SHP77 (cell line): ENCODE results near the gene IFI6.
"Not testable (repeated sequence)": the region's sequence is repeated elsewhere in the genome, so short reads cannot be mapped to it uniquely, and the experiment has no call there.

ENCODE experiments used
- DNase-seq, 2 experiments: peaks; one replicate each; lab custom pipeline; 2025; lab: John Stamatoyannopoulos, UW

The IFI6 gene

DNA sequence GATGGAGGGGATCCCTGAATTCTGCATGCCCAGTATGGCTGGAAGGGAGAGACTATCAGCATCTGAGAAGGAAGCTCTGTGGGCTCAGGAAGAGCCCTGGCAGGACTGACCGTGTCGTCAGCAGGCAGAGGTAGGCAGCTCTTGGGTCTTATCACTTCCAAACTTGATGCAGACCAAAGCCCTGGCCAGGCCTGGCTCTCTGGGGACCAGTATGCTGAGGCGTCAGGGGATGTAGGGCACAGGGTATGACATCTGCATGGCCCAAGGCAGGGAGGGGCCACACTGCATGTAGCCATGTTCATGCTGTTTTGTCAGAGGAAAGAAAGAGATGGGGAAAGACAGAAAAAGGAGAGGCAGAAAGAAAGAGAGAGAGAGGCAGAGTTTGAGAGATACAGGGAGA lies 43.3 kb downstream of the IFI6 start:
- no peak for DNase-seq

DNA sequence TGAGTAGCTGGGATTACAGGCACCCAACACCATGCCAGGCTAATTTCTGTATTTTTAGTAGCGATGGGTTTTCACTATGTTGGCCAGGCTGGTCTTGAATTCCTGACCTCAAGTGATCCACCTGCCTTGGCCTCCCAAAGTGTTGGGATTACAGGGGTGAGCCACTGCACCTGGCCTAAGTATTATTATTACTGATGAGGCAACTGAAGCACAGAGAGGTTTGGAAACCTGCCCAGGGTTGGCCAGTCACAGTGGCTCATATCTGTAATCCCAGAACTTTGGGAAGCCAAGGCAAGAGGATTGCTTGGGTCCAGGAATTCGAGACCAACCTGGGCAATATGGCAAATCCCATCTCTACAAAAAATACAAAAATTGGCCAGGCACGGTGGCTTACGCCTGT lies 44.3 kb downstream of the IFI6 start:
- DNase-seq: not testable (repeated sequence)

DNA sequence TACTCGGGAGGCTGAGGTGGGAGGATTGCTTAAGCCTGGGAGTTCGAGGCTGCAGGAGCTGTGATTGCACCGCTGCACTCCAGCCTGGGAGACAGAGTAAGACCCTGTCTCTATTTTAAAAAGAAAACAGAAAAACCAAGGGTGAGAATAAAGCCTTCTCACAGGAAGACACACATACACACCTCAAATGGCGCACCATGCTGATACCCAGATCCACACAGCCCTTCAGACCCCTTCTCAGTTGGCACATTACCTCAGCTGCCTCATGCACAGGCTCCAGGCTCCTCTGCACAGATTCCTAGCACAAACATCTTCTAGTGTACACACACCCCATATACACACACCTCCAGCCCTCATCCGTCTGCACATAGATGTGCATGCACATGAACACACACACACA lies 44.9 kb downstream of the IFI6 start:
- DNase-seq: no peak

DNA sequence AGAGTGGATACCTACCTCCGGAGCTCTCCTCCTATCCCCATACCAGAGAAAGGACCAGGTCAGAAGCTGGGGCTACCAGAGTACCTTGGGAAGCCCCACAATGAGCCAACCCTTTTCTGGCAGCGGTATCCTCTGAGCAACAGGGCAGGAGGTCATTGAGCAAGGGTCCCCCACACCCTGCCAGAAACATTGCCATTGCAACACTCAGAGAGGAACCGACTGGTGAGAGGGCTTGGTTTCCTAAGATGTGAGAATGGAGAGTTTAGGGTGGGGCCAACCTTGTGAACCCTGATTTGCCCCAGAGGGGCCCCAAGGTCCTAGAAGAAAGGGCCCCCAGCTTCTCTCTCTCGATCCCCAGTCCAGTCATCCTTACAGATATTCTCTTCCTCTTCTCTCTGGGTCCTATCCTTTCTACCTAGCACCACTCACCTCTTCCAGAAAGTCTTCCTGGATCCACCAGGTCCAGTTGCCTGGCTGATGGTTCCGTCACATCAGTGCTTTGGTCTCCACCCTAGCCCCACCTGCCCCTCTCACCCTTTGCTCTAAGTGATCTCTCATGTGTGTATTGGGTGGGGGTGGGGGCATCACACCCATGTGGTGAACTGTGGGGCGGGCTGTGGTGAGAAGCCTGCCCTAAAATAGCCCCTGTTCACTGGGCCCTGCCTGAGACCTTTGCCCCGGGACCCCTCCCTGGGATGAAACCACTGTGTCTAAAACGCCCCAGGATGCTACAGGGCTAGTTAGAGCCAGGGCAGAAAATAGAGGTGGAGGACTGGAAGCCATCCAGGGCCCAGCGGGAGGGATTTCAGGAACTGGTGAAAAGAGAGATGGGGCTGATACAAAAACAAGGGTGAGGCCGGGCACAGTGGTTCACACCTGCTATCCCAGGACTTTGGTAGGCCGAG lies 45.7 kb downstream of the IFI6 start:
- DNase-seq: no peak

DNA sequence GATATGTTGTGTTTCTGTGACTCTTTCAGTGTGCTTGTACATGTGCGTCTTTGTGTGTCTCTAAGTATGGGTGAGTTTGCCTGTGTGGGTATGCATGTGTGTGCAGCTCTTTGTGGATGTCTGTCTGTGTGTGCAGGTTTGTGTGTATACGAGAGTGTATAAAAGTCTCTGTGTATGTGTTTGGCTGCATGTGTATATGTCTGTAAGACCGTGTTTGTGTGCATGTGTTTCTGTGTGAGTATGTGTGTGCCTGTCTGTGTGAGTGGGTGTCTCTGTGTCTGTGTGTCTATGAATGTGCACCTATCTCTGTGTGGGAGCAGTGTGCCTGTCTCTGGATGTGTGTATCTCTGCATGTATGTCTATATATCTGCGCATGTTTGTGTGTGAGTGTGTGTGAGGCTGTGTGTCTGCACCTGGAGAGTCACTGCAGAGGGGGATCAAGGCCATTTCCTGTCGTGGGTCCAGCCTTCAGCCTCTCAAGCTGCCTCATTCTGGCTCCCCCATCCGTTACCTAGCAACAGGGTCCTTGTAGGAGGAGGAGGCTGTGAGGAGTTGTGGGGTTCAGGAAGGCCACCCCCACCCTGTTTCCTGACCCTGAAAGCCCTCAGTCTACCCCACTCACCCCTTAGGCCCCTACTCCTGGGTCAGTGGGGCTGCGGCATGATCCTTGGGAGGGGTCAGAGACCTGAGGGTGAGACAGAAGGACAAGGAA lies 47.4 kb downstream of the IFI6 start:
- peak in 1 of 2 experiments; percentile 19 for DNase-seq

DNA sequence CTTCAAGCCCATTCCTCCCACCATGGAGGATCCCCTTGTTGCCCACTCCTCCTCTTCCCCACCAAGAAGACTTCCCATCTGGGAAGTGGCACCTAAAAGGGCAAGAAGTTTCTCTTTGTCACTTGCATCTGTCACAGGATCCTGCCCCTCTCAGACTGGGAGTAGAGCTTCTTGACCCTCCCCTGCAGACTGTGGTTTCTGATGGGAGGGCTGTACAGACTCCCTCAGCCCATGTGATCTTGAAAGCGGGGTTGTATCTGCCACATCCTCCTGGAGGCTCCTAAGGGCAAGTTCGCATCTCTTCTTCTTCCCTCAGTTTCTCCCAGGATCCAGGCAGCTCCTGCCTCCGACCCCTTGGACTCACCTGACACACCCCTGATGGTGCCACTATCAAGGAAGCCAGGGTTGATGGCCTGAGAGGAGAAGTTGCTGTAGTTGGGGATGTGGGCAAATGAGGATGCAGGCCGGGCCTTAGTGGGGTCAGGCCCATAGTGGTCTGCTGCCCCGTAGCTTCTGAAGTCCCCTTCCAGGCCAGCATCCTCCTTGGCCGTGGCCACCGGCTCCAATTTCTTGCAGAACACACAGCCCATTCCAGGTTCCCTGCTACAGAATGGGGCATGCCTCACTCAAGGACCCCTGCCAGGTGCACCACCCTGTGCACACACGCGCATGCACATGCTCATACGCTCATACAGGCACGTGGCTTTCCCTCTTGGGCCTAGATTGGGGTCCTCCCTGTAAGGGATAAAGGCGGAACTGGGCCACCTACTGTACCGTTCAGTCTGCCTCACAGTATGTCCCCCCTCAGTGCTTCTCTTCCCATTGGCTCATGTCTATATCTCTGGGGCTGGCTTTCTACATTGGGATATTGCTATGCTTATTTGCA lies 48.4 kb downstream of the IFI6 start:
- DNase-seq: no peak

DNA sequence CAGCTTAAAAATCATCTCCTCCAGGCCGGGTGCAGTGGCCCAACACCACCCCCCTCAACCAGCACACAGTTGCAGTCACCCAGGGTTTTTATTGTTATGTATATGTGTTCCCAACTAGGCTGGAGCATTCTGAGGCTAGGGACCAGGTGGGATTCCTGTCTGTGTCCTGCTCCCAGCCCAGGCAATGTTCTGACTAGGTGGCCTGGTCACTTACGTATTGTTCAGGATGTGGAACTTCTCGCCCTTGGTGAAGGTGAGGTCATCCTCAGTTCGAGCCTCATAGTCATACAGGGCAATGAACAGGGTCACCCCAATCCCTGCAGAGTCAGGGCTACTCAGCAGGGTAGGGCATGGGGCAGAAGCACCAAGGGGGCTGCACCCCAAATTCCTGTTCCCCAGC lies 49.2 kb downstream of the IFI6 start:
- DNase-seq: no peak

DNA sequence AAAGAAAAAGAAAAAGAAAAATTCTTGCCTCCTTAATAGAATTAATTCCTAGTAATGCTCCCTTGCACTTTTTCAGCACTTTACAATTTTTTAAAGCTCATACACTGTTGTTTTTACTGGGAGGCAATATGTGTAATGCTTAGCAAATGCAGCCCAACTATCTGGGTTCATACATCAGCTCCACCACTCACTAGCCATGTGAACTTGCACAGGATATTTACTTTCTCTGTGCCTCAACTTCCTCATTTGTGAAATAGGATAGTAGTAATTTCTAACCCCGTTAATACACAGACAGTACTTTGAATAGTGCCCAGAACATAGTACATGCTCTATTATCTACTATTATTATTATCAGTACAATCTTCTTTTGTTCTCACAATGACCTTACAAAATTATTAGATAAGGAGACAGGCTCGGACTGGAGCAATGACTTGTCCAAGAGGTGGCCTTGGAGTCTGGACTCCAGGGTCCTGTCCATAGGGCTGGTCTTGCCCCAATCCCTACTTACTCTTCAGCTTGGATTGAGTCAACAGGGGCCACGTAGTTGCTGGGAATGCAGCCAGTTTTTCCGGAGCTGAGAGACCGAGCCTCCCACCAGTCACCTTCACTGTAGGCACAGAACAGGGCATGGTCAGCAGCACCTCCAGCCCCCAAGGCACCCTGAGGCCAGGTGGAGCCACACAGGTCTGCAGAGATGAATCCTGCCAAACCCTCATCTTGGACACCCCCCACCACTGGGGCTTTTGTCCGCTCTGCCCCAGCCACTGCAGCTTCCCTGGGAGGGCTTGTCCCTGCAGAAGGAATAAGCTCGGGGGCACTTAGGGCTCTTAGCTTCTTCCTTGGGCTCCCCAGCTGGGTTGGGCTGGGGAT lies 50.7 kb downstream of the IFI6 start:
- DNase-seq: peak in 1 of 2 experiments; percentile 11

DNA sequence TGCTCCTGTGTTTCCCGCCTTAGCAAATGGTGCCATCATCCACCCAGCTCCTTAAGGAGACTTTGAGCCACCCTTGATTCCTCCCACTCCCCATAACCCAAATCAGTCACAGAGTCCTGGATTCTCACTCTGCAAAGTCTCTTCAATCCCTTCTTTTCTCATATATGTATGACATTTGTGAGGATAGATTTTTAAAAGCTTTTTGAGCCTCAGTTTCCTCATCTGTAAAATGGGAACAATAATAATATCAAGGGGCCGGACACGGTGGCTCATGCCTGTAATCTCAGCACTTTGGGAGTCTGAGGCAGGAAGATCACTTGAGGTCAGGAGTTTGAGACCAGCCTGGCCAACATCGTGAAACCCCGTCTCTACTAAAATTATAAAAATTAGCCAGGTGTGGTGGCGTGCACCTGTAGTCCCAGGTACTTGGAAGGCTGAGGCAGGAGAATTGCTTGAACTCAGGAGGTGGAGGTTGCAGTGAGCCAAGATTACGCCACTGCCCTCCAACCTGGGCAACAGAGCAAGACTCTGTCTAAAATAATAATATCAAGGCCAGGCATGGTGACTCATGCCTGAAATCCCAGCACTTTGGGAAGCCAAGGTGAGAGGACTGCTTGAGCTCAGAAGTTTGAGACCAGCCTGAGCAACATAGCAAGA lies 52.1 kb downstream of the IFI6 start:
- DNase-seq: not testable (repeated sequence)

DNA sequence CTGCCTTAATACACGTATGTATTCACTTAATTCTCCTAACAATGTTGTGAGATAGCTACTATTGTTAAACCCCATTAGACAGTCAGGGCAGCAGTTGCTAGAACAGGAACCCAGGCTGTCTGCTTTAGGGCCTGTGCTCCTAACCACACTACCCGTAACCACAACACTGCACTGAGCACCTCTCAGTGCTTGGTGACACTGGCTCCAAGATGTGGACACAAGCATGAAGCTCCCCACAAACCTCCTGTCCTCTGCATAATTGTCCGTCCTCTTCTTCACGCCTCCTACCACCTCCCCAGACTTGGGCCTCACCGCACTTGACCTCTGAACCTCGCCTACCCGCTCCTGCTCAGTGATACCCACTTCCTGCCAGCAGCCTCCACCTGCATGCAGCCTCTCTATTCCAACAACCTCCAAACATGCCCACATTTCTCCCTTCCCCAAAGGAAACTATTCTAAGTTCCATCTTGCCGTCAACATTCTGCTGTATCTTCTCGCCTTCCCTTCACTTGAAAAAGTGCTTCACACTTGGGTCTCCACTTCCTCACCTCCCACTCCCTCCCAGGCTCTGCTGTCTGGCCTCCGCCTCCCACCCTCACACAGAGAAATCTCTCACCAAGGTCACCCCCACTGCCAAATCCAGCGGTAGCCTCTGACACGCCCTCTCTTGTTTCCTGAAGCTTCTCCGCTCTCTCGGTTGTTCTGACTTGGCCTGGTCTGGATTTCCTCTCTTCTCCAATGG lies 53.5 kb downstream of the IFI6 start:
- no peak for DNase-seq

DNA sequence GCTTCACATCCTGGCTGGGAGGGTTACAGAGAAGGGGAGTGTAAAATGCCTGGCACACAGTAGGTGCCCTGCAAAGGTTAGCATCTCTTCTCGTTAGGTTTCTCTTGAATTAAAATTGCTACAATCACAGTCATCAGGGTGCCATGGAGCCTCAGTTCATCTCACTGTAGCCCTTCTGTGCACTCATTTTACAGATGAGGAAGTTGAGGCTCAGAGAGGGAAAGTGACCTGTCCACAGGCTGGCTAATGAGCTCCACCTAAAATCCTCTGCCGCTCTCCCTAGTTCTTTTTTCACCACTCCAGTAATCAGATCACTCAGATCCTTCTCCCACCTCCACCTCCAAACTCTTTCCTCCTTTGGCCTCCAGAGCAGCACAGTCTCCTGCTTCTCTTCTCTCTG lies 54.6 kb downstream of the IFI6 start:
- DNase-seq: no peak

DNA sequence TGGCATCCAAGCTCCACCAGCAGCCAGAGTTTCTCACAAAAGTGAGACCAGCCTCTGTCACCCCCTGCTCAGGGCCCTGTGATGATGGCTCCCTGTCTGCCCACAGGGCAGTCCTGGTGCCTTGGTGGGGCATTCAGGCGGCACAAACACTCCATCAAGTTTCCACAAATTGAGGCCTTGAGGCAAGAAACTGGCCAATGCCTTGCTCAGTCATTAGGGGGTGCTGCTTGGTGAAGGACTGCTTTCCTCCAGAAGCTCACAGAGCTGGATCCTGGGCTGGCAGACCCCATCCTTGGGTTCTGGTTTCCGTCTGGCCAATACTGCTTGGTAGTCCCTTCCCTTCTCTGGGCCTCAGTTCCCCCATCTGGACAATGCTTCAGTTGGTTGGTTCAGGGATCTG lies 55.6 kb downstream of the IFI6 start:
- no peak for DNase-seq
